CD8-positive, alpha-beta memory T cell (primary cell): Measurements from ENCODE around the gene SRD5A3. TPM values are rescaled to one million over a fixed set of nuclear protein-coding genes. Genes with fewer than 3 reads are reported as not detected.
"Not testable (repeated sequence)": the region's sequence is repeated elsewhere in the genome, so short reads cannot be mapped to it uniquely, and the experiment has no call there.

ENCODE experiments used
- CTCF ChIA-PET: fragments of 350-600 bp; sonication (Branson Sonifier 250); formaldehyde crosslinking; loops from one replicate; lab custom pipeline; 2021; ENCODE audit warnings: antibody characterized with exemption; lab: Charles Lee
- POLR2A ChIA-PET: fragments of 350-600 bp; sonication (Branson Sonifier 250); formaldehyde crosslinking; loops from one replicate; lab custom pipeline; 2021; ENCODE audit warnings: antibody characterized with exemption; lab: Charles Lee
- DNase-seq, 5 donors: peaks; one replicate each; pipeline versions ENCODE4 v3.0.0 to v3.0.0-alpha.2; 2020 to 2022; ENCODE audit warnings: mixed read lengths in 1 of 5
- H3K27ac ChIP-seq: one replicate; pipeline ENCODE4 v1.7.0; 2013; ENCODE audit warnings: low read depth, mild to moderate bottlenecking, low read length, moderate library complexity
- H3K27me3 ChIP-seq: 2 replicates; pipeline ENCODE4 v1.7.0; 2013; ENCODE audit warnings: low read length, mild to moderate bottlenecking; ENCODE audit not compliant: insufficient read depth, poor library complexity, severe bottlenecking
- H3K36me3 ChIP-seq: 2 replicates; pipeline ENCODE4 v1.7.0; 2013; ENCODE audit warnings: mild to moderate bottlenecking, low read length, moderate library complexity; ENCODE audit not compliant: insufficient read depth
- H3K4me1 ChIP-seq: 2 replicates; pipeline ENCODE4 v1.7.0; 2013; ENCODE audit warnings: mild to moderate bottlenecking, low read length, moderate library complexity; ENCODE audit not compliant: insufficient read depth
- H3K4me3 ChIP-seq: 2 replicates; pipeline ENCODE4 v1.7.0; 2013; ENCODE audit warnings: mild to moderate bottlenecking, low read length
- H3K9me3 ChIP-seq: 2 replicates; pipeline ENCODE4 v1.7.0; 2013; ENCODE audit warnings: mild to moderate bottlenecking, low read length
- H3K27ac Mint-ChIP-seq, 8 donors: one replicate each; pipeline ENCODE4 v1.8.0; 2020 to 2021; ENCODE audit warnings: mixed read lengths in 8 of 8, mild to moderate bottlenecking in 6 of 8, inconsistent platforms in 3 of 8, moderate library complexity in 3 of 8
- H3K27me3 Mint-ChIP-seq, 2 donors: one replicate each; pipeline ENCODE4 v1.8.0; 2020 to 2021; ENCODE audit warnings: mixed read lengths in 2 of 2, mild to moderate bottlenecking in 1 of 2, moderate library complexity in 1 of 2
- H3K36me3 Mint-ChIP-seq, 3 donors: one replicate each; pipeline ENCODE4 v1.8.0; 2020 to 2021; ENCODE audit warnings: mixed read lengths in 3 of 3, inconsistent platforms in 1 of 3, mild to moderate bottlenecking in 1 of 3
- H3K4me1 Mint-ChIP-seq, 3 donors: one replicate each; pipeline ENCODE4 v1.8.0; 2020 to 2021; ENCODE audit warnings: mixed read lengths in 3 of 3, inconsistent platforms in 1 of 3, mild to moderate bottlenecking in 1 of 3
- H3K4me3 Mint-ChIP-seq, 7 donors: one replicate each; pipeline ENCODE4 v1.8.0; 2020 to 2021; ENCODE audit warnings: mixed read lengths in 7 of 7, mild to moderate bottlenecking in 6 of 7, moderate library complexity in 4 of 7, inconsistent platforms in 2 of 7
- H3K9me3 Mint-ChIP-seq, 5 donors: one replicate each; pipeline ENCODE4 v1.8.0; 2020 to 2022; ENCODE audit warnings: mixed read lengths in 5 of 5, mild to moderate bottlenecking in 3 of 5, moderate library complexity in 2 of 5, inconsistent platforms in 1 of 5
- polyA plus RNA-seq: library from polyadenylated mRNA; unstranded; fragments of 300-500 nt; fragmentation: Illumina TruSeq; gene quantifications from one replicate; pipeline ENCODE4 v1.2.3, GENCODE V29; 2021
- total RNA-seq, 2 experiments: library from RNA; stranded (reverse); gene quantifications; one replicate each; pipeline ENCODE4 v1.2.3, GENCODE V29; 2021

SRD5A3 gene
- total and polyA plus RNA-seq, 3 experiments from 2014 or later, result 17.4 to 23.9 (median 20.3) TPM

DNA sequence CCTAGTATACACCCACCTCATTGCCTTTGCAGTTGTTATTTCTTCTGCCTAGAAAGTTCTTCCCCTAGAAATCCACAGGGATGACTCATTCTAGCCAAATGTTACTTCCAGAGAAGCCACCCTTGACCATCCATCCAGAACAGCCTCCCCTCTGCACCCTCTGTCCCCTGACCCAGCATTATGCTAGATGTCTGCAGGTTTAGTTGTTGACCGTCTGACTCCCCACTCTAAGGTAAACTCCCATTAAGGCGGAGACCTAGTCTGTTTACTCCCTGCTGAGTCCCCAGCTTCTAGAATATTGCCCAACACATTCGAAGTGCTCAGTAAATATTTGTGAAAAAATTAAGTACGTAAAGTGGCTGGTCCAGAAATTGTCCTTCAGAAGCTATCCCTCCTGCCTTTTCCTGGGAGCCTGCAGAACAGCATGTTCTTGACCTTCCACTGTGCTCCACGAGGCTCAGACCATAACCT lies 11.0 kb downstream of the SRD5A3 start:
- Mint-ChIP-seq H3K4me3 (no peak overlapping the region), H3K36me3 (peaks cover 4 to 7% (median 6%) of the 10 kb centered on the region in 3 donors), H3K27ac (no peak overlapping the region), H3K9me3 (no peaks in the 10 kb centered on the region), H3K4me1 (peaks cover 0 to 6% (median 3%) of the 10 kb centered on the region in 3 donors), H3K27me3 (peaks cover 0 to 1% of the 10 kb centered on the region in 2 donors)
- no peak for DNase-seq
- no peak overlapping the region for H3K27ac ChIP-seq
- H3K4me1 ChIP-seq, result no peaks in the 10 kb centered on the region
- no peaks in the 10 kb centered on the region for H3K27me3 ChIP-seq
- POLR2A ChIA-PET, result no interaction called here
- CTCF ChIA-PET, result no interaction called here
- no peak overlapping the region for H3K4me3 ChIP-seq
- no peaks in the 10 kb centered on the region for H3K9me3 ChIP-seq
- no peaks in the 10 kb centered on the region for H3K36me3 ChIP-seq

DNA sequence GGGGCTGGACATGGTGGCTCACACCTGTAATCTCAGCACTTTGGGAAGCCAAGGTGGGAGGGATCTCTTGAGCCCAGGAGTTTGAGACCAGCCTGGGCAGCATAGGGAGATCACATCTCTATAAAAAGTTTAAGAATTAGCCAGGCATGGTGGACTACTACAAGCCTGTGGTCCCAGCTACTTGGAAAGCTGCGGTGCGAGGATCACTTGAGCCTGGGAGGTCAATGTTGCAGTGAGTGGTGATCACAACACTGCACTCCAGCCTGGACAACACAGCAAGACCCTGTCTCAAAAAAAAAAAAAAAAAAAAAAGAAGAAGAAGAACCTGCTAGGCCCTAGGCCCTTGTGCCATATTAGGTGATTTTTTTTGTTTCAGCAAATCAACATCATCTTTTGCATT lies 12.2 kb downstream of the SRD5A3 start:
- H3K4me3 Mint-ChIP-seq, result no peak overlapping the region

GRCh38 chr4:55358668-55359067 lies 12.6 kb downstream of the SRD5A3 start:
- ChIA-PET CTCF (no interaction called here), POLR2A (no interaction called here)
- Mint-ChIP-seq H3K27ac (no peak overlapping the region), H3K36me3 (peaks cover 2 to 6% (median 4%) of the 10 kb centered on the region in 3 donors), H3K9me3 (no peaks in the 10 kb centered on the region), H3K27me3 (peaks cover 0 to 1% of the 10 kb centered on the region in 2 donors), H3K4me3 (no peak overlapping the region), H3K4me1 (peaks cover 0 to 6% (median 3%) of the 10 kb centered on the region in 3 donors)
- no peaks in the 10 kb centered on the region for H3K9me3 ChIP-seq
- no peak for DNase-seq
- no peak overlapping the region for H3K27ac ChIP-seq
- no peaks in the 10 kb centered on the region for H3K27me3 ChIP-seq
- no peak overlapping the region for H3K4me3 ChIP-seq
- no peaks in the 10 kb centered on the region for H3K36me3 ChIP-seq
- H3K4me1 ChIP-seq, result no peaks in the 10 kb centered on the region

More for the DNA sequence above, 12.2 kb downstream of the SRD5A3 start:
- no peaks in the 10 kb centered on the region for H3K9me3 Mint-ChIP-seq
- ChIA-PET CTCF (no interaction called here), POLR2A (no interaction called here)
- no peak overlapping the region for H3K27ac Mint-ChIP-seq
- no peaks in the 10 kb centered on the region for H3K9me3 ChIP-seq
- peaks cover 4 to 6% (median 4%) of the 10 kb centered on the region in 3 donors for H3K36me3 Mint-ChIP-seq
- no peak overlapping the region for H3K27ac ChIP-seq
- no peaks in the 10 kb centered on the region for H3K36me3 ChIP-seq
- no peaks in the 10 kb centered on the region for H3K4me1 ChIP-seq
- DNase-seq, result no peak
- no peak overlapping the region for H3K4me3 ChIP-seq
- peaks cover 0 to 6% (median 3%) of the 10 kb centered on the region in 3 donors for H3K4me1 Mint-ChIP-seq
- H3K27me3 ChIP-seq, result no peaks in the 10 kb centered on the region
- H3K27me3 Mint-ChIP-seq, result peaks cover 0 to 1% of the 10 kb centered on the region in 2 donors

DNA sequence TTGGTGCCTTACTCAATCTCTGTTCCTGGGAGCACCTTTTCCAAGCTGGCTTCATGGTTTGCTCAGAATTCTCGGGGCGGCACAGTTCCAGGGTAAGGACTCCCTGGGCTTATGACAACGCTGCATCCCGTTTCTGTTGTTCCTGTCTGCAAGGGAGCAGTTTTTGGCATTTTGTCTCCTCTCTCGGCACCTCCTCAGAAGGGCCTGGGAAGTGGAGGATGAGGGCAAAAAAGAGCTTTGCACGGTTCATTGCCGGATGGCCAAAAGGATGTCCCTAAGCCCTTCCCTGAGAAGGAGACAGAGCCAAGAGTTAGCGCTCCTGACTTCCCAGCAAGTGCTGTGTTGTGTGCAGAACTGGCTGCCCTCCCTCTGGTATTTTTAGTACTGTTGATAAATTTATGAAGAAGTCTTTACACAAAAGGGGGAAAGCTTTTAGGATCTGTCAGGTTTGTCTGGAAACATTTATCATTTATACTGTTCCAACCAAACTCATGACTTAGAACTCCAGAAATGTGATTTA lies 13.4 kb downstream of the SRD5A3 start:
- POLR2A ChIA-PET, result no interaction called here
- Mint-ChIP-seq H3K27me3 (peaks cover 0 to 1% of the 10 kb centered on the region in 2 donors), H3K27ac (no peak overlapping the region), H3K36me3 (peaks cover under 1 to 3% (median 2%) of the 10 kb centered on the region in 3 donors), H3K4me1 (peaks cover 0 to 6% (median 3%) of the 10 kb centered on the region in 3 donors), H3K9me3 (no peaks in the 10 kb centered on the region), H3K4me3 (no peak overlapping the region)
- CTCF ChIA-PET, result interaction anchor here (1.3 kb wide), 1 partner anchor 14 kb away, joined by 3 read pairs; the partner anchor contains the start of gene SRD5A3
- Histone ChIP-seq H3K36me3 (no peaks in the 10 kb centered on the region), H3K9me3 (no peaks in the 10 kb centered on the region), H3K27me3 (no peaks in the 10 kb centered on the region), H3K4me1 (no peaks in the 10 kb centered on the region), H3K4me3 (no peak overlapping the region), H3K27ac (no peak overlapping the region)
- no peak for DNase-seq

GRCh38 chr4:55362938-55363337 lies 16.9 kb downstream of the SRD5A3 start:
- H3K9me3 ChIP-seq, H3K36me3 Mint-ChIP-seq, H3K4me3 Mint-ChIP-seq, H3K9me3 Mint-ChIP-seq, H3K27ac Mint-ChIP-seq, DNase-seq, H3K27me3 Mint-ChIP-seq, H3K27me3 ChIP-seq, H3K4me1 ChIP-seq, H3K36me3 ChIP-seq, H3K27ac ChIP-seq, H3K4me3 ChIP-seq, H3K4me1 Mint-ChIP-seq, POLR2A ChIA-PET: not testable (repeated sequence)
- CTCF ChIA-PET, result interaction anchor here (1.1 to 1.6 kb wide), 4 partner anchors 12 to 192 kb away, joined by 3 to 4 read pairs (median 3); no protein-coding TSS in a partner anchor

DNA sequence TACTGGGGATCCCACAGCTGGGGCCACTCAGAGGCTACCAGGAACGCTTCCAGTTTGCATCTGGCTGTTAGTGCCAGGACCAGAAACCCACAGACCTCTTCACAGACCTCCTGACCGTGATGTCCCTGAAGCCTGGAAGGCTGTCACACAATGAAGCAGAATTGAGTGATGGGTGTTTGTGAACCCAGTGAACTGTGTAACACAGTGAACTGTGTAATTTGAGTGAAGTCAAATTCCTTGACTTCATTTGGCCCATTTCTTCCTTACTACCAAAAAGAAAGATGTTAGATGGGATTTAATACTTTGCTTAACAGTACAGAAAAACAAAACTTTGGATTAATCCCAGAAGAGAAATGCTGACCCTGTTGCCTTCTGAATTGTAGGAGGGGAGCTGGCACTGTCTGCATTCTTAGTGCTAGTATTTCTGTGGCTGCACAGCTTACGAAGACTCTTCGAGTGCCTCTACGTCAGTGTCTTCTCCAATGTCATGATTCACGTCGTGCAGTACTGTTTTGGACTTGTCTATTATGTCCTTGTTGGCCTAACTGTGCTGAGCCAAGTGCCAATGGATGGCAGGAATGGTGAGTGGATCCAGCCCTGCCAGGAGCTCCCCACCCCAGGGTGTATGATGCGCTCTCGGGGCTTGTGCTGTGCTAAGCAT lies 17.8 kb downstream of the SRD5A3 start:
- peaks cover 0 to 7% (median 4%) of the 10 kb centered on the region in 3 donors for H3K36me3 Mint-ChIP-seq
- no peaks in the 10 kb centered on the region for H3K4me1 ChIP-seq
- no peaks in the 10 kb centered on the region for H3K9me3 ChIP-seq
- H3K27ac ChIP-seq, result no peak overlapping the region
- H3K4me1 Mint-ChIP-seq, result peaks cover 0 to 1% (median 0%) of the 10 kb centered on the region in 3 donors
- no peak overlapping the region for H3K4me3 ChIP-seq
- H3K36me3 ChIP-seq, result no peaks in the 10 kb centered on the region
- H3K9me3 Mint-ChIP-seq, result no peaks in the 10 kb centered on the region
- H3K27ac Mint-ChIP-seq, result peak overlapping the region in 1 of 8 donors; percentile 61
- DNase-seq, result no peak
- CTCF ChIA-PET, result interaction anchor here (1.3 to 2.1 kb wide), 3 partner anchors 18 to 191 kb away, joined by 3 to 9 read pairs (median 3); partner anchors contain the start of gene SRD5A3
- H3K4me3 Mint-ChIP-seq, result no peak overlapping the region
- no peaks in the 10 kb centered on the region for H3K27me3 Mint-ChIP-seq
- H3K27me3 ChIP-seq, result no peaks in the 10 kb centered on the region
- POLR2A ChIA-PET, result no interaction called here

GRCh38 chr4:55364691-55365344 lies 18.8 kb downstream of the SRD5A3 start:
- H3K9me3 Mint-ChIP-seq, result no peaks in the 10 kb centered on the region
- H3K36me3 Mint-ChIP-seq, result peaks cover 0 to 8% (median 4%) of the 10 kb centered on the region in 3 donors
- H3K4me3 Mint-ChIP-seq, result no peak overlapping the region
- no peaks in the 10 kb centered on the region for H3K27me3 Mint-ChIP-seq
- H3K27ac Mint-ChIP-seq, result peak overlapping the region in 2 of 8 donors; percentile 57 to 62
- Histone ChIP-seq H3K4me1 (no peaks in the 10 kb centered on the region), H3K4me3 (no peak overlapping the region), H3K27me3 (no peaks in the 10 kb centered on the region), H3K27ac (no peak overlapping the region), H3K36me3 (no peaks in the 10 kb centered on the region), H3K9me3 (no peaks in the 10 kb centered on the region)
- H3K4me1 Mint-ChIP-seq, result no peaks in the 10 kb centered on the region
- ChIA-PET POLR2A (no interaction called here), CTCF (interaction anchor here (2.1 kb wide), 1 partner anchor 19 kb away, joined by 9 read pairs; the partner anchor contains the start of gene SRD5A3)
- no peak for DNase-seq

DNA sequence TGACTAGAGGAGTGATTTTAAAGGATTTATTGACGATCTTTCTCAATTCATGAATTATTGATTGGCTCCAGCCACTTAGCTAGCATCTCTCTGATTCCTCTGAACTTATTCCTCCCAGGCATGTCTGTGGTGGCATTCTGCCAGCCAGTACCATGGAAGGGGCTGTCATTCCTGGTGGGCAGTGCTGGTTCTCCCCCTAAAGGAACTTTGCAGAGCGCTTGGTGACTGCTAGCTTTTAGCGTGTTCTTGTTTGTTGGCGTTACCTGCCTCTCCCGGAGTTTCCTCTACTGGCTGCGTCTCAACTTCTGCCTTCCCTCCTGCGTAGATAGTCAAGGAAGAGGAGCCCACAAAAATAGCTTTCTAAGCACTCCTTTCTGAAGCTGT lies 19.3 kb downstream of the SRD5A3 start:
- Mint-ChIP-seq H3K9me3 (no peaks in the 10 kb centered on the region), H3K27me3 (no peaks in the 10 kb centered on the region), H3K27ac (no peak overlapping the region), H3K36me3 (peaks cover 0 to 10% (median 4%) of the 10 kb centered on the region in 3 donors), H3K4me3 (no peak overlapping the region), H3K4me1 (no peaks in the 10 kb centered on the region)
- Histone ChIP-seq H3K9me3 (no peaks in the 10 kb centered on the region), H3K4me3 (no peak overlapping the region), H3K36me3 (no peaks in the 10 kb centered on the region), H3K27me3 (no peaks in the 10 kb centered on the region), H3K4me1 (no peaks in the 10 kb centered on the region), H3K27ac (no peak overlapping the region)
- DNase-seq, result no peak
- POLR2A ChIA-PET, result no interaction called here
- CTCF ChIA-PET, result interaction anchor here (2.1 kb wide), 1 partner anchor 20 kb away, joined by 9 read pairs; the partner anchor contains the start of gene SRD5A3
